Activated T-cell treated with anti-CD3 and anti-CD28 coated beads for 48 hours (primary cell): Measurements from ENCODE around the gene UTP3.
"Not testable (repeated sequence)": the region's sequence is repeated elsewhere in the genome, so short reads cannot be mapped to it uniquely, and the experiment has no call there.

Experiments used
- DNase-seq: peaks from one replicate; pipeline ENCODE4 v3.0.0-alpha.2; 2020; ENCODE audit warnings: low read depth

UTP3 gene

DNA sequence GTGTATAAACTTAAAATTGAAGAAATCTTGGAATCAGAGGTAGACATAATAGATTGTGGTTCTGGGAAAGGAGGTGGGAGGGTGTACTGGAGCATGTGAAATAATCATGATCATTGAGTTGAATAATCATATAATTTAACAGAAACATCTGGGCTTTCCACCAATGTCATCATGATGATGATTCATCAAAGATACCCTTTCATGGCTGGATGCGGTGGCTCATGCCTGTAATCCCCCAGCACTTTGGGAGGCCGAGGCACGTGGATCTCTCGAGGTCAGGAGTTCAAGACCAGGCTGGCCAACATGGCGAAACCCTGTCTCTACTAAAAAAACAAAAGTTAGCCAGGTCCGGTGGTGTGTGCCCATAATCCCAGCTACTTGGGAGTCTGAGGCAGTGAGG lies 26.8 kb downstream of the UTP3 start:
- DNase-seq, result no peak

DNA sequence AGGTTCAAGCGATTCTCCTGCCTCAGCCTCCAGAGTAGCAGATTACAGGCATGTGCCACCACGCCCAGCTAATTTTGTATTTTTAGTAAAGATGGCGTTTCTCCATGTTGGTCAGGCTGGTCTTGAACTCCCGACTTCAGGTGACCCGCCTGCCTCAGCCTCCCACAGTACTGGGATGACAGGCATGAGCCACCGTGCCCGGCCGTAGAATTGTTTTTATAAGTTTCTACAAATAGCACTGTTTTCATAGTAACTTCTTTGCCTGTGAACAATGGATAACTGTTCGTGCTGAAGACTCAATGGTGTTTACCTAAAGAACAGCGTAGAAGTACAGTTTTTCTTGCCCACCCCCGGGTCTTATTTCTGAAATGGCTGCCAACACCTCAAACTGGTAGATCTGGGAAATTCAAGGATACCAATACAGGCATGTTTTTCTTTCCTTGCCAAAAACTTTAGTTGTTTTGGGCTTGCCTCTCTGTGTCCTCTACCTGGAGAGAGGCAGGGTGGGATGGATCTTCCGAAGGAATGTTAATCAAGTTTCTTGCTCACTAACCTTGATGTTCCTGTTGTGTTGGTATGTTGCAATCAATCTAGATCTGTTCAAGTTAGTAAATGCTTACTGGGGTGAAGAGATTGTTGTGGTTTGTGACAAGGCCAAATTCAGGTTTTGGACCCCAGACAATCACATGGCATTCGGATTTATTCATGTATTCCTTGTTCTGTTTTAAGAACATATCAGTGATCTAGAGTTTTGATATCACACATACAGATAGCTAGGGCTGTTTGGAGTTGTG lies 30.7 kb downstream of the UTP3 start:
- no peak for DNase-seq

DNA sequence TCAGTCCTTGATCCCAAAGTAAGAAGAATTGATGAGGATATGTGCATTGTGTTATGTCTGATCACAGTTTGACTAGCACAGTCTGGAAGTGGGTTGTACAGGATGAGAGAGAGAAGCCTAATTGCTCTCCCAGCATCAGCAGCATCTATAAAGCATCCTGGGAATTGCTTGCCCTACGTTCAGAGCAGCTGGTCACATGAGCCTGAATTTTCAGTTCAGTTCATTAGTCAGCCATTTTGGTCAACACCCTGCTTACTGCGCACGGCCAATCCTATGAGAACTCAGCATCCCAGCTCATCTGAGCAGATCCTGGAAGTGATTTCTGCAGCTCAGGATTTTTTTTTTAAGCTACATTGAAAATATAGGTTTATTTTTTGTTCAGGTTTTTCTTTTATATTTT lies 33.4 kb downstream of the UTP3 start, which contains the start of gene RUFY3:
RUFY3 (plus strand) TSS at position 218 of the 400 bp plus-strand sequence. CDS start 610 bp downstream, outside the sequence.
- no peak for DNase-seq

DNA sequence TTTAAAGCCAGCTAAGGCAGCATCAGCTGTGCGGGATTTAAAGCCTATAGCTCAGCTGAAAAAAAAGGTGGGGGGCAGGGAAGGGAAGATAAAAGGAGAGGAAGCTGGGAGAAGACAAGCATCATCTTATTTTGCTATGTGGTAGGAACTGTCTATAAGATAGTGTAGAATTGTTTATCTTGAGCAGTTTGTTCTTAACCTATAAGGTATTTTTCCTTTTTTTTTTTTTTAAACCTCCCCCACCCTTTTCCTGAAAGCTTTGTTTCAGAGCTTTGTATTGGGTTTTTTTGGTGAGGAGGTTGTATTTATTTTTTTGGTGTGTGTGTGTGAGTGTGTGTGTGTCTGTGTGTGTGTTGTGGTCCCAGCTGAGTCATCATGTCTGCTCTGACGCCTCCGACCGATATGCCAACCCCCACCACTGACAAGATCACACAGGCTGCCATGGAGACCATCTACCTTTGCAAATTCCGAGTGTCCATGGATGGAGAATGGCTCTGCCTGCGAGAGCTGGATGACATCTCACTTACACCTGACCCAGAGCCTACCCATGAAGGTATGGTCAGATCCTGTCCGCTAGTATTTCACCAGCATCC lies 34.0 kb downstream of the UTP3 start:
- no peak for DNase-seq

DNA sequence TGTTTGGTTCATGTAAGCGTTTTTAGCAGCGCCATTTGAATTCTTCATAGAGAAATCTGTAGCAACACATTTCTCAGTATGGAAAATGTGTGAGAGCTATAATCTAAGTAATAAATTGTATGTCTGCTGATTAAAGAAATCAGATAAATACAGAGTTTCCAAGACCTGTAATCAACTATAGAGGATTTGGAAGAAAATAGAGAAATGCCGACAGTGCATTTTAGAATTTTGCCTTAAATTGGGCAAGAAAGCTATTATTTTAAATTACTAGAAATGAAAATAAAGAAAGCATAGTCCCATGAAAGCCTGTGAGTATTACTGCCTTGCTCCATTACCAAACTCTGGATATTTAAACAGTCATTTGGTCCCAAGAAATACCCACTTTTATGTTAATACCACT lies 36.1 kb downstream of the UTP3 start:
- DNase-seq, result no peak

DNA sequence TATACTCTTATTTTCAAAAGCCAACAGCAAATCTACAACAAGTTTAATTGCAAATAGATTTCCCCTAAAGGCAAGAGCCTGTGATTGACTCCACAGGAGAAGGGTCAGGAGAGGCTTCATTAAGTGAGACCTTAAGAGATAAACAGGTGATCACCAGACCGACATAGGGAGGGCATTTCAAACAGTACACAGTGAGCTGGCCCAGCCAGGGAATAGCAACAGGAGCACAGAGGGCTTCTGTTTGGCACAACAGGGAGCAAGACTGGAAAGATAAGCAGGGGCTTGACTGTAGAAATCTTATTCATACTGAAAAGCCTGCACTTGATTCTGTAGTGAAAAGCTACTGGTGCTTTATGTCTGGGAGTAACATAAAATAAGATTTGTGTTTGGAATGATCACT lies 37.3 kb downstream of the UTP3 start:
- no peak for DNase-seq

DNA sequence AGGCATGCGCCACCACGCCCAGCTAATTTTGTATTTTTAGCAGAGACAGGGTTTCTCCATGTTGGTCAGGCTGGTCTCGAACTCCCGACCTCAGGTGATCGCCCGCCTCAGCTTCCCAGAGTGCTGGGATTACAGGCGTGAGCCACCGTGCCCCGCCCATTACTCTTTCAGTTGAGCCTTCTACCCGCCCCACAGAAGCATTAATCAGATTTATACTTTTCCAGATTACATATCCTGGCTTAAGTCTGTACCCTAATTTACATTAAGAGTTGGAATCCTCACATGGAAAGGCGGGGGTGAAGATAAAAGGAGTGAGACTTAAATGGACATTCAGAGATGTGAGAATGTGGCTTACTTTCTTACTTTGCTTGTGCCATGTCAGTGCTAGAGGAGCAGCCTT lies 38.2 kb downstream of the UTP3 start:
- not testable (repeated sequence) for DNase-seq

DNA sequence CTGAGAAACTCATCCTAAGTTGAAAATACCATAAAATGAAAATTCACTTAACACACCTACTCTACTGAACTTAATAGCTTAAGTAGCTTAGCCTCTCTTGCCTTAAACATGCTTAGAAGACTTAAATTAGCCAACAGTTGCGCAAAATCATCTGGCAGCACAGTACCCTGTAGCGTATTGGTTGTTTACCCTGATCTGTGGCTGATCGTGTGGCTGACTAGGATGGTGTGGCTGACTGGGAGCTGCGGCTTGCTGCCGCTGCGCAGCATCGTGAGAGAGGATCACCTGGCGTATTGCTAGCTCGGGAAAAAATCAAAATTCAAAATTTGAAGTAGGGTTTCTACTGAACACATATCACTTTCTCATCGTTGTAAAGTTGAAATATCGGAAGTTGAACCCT lies 39.8 kb downstream of the UTP3 start:
- no peak for DNase-seq

DNA sequence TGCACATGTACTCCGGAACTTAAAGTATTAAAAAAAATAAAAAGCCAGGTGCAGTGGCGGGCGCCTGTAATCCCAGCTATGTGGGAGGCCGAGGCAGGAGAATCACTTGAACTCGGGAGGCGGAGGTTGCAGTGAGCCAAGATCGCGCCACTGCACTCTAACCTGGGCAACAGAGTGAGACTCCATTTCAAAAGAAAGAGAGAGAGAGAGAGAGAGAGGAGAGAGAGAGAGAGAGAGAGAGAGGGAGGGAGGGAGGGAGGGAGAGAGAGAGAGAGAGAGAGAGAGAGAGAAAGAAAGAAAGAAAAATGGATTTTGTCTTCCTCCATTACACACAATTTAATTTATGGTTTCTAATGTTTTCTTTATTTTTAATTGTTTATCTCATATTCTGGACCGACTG lies 44.5 kb downstream of the UTP3 start:
- not testable (repeated sequence) for DNase-seq

DNA sequence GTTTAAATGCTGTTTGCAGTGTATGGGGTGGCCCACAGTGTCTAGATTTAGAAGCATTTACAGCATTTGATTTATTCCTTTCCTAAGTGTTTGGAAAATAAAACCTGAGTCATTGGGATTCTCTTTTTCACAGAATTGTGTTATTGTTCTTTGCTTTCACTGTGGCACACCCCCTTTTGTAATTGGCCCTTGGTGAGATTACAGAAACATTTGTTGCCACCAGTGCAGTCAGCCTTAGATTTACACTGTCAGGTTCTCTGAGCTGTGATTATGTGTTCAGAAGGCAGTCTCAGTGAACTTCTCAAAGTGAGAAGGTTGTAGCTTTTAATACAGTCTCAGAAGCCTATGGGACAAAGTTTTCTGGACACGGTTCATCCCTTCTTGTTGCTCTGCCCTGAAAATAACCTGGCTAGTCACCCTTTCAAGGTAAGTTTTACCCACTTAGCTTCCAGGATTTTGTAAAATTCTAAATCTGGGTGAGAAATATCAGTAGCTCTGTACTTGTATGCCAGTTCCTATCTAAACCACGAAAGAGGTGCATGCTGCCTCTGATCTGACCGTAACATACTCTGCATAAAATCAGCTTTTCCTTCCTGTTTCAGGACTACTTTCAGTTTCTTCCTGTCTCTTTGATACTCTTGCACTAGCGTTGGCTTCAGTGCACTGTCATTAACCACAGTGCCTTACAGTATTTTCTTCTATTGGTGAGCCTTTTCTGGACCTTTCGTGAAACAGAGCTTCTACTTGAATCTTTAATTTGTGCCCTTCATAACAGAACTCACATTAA lies 46.0 kb downstream of the UTP3 start:
- no peak for DNase-seq

DNA sequence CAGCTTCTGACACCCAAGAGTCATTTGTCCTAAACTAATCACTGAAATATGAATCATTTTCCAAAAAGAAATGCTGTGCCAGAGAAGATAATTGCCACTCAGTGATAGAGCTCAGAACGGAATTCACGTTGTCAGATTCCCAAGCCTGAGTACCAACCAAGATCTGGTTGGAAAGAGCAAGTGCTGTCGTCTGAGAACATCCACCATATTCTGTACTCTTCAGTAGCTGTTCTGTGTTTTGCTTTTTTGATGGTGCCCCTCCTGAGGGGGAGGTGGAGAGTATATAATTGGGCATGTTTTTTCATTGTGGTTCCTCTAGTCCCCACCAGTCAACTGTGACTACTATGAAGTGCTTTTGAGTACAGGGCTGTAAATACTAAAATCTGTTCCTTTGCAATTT lies 46.6 kb downstream of the UTP3 start:
- no peak for DNase-seq

DNA sequence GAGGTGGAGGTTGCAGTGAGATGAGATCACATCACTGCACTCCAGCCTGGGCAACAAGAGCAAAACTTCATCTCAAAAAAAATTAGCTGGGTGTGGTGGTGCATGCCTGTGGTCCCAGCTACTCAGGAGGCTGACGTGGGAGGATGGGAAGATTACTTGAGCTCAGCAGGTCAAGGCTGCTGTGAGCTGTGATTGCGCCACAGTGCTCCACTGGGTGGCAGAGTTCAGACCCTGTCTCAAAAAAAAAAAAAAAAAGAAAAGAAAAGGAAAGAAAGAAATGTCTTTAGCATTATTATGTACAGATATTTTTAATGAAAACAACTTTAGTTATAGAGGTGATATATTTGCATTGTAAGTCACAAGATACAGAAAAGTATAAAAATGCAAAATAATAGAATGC lies 47.6 kb downstream of the UTP3 start:
- not testable (repeated sequence) for DNase-seq

DNA sequence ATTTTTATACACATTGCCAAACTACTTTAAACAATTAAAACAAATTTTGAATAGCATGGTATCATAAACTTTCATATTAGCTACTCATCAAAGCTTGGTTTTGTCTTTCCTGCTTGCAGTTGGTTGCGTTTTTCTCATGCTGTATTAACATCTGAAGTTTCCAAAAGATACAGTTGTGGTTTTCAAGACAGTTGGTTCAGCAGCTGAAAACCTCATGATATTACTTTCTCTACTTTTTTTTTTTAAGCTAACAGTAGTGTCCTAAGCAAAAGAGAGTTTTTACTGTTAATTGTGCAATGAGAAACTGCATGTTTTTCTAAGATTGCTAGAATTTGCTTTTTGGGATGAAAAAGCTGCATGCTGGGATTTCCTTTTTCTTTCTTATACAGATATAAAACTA lies 48.7 kb downstream of the UTP3 start:
- no peak for DNase-seq

DNA sequence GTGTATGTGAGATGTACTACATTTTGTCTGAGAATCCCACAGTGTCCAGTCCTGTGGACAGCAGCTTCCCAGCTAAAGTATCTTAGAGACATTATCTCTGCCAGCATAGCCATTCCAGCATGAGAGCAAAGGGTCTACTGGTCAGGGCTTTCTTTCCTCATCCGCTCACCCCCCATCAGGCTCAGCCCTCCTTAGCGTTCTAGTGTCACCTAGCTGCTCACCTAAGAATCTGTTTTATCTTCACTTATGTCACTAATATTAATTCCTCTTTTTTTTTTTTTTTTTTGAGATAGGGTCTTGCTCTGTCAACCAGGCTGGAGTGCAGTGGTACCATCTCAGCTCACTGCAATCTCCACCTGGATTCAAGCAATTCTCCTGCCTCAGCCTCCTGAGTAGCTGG lies 49.1 kb downstream of the UTP3 start:
- DNase-seq, result no peak

DNA sequence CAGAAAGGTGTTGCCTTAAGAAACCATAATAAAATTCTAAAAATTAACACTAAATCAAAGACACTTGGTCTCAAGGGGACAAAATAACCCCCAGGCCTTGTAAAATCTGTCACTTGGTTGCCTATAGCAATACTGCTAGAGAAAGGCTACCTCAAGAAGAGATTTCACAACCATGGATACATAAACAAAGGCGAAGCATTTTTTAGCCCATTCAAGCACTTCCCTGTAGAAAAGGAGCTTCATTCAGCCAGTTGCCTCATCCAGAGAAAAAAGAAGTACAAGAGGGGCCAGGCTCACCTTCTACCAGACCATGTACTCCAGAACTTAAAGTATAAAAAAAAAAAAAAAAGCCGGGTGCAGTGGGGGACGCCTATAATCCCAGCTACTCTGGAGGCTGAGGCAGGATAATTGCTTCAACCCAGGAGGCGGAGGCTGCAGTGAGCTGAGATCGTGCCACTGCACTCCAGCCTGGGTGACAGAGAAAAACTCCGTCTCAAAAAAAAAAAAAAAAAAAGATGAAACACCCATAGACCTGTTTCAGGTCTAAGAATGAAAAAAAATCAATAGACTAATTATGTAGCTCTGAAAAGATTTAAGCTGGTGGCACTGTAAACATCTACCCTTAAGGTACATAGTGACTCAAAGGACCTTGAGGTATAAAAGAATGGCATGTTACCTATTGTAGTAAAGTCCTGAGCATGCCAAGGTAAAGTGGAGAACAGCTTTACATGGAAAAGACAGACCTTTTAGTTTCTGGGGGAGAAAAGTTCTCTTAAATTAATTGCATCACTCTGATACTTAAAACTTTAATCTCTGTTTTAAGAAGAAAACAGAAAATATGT lies 51.4 kb downstream of the UTP3 start:
- DNase-seq, result no peak
